DMS 273 (cell line): Measurements from ENCODE around the gene MYOZ1.
A peak's percentile ranks its signal among the peaks of the same experiment; 100 is the strongest.
"Not testable (repeated sequence)": the region's sequence is repeated elsewhere in the genome, so short reads cannot be mapped to it uniquely, and the experiment has no call there.

Source experiments
- DNase-seq: peaks from one replicate; lab custom pipeline; 2025; ENCODE audit not compliant: unreplicated experiment; lab: John Stamatoyannopoulos, UW

The MYOZ1 gene, protein sequence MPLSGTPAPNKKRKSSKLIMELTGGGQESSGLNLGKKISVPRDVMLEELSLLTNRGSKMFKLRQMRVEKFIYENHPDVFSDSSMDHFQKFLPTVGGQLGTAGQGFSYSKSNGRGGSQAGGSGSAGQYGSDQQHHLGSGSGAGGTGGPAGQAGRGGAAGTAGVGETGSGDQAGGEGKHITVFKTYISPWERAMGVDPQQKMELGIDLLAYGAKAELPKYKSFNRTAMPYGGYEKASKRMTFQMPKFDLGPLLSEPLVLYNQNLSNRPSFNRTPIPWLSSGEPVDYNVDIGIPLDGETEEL

DNA sequence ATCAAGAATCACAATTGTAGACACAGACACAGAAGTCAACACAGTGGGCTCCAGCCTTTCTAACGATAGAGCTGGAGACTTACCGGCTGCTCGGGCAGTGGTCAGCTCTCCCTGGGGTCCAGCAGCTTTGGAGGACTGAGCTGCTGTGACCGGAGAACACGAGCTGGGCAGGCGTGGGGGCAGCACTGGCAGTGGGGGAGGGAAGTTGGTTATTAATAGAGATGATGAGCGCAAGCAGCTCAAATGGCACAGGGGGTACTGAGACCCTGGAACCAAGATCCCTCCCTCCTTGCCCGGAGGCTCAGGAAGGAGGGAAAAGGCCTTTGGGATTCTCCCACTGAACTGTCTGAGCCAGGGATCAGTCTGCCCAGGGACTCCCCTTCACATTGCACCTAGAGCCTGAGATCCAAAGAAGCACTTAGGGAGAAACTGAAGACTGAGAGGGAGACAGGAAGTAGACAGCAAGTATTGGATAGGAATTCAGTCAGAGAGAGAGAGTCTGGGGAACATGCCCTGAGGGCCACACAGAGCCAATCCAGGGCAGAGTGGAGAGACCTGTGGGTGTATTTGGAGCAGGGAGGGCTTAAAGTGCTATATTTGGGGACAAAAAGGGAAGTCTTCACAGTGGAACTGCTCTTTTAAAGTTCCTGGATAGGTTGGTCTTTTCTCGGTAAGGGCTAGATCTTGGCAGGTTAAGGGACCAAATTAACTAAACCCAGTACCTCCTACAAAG is at the start of gene MYOZ1:
Gene MYOZ1, minus strand, starts transcription at position 147 of the 733 bp plus-strand sequence. CDS start 1,457 bp downstream, outside the sequence.
- no peak for DNase-seq

DNA sequence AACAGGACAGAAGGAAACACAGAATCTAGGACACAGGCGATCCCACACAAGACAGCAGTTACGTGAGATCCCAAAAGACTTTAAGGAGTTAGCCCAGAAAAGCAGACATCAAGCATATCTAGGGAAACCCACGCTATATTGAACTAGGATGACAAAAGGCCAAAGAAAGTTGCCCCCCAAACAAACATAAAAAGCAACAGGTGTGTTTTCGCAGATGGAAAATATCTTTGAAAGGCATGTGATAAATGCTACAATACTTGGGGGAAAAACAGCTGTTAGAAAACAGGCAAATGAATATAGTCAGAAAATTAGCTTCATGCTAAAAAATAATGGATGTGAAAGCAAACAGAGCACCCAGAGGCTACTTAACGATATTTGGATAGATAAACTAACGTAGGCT is 49.5 kb upstream of the MYOZ1 start:
- DNase-seq = not testable (repeated sequence)

DNA sequence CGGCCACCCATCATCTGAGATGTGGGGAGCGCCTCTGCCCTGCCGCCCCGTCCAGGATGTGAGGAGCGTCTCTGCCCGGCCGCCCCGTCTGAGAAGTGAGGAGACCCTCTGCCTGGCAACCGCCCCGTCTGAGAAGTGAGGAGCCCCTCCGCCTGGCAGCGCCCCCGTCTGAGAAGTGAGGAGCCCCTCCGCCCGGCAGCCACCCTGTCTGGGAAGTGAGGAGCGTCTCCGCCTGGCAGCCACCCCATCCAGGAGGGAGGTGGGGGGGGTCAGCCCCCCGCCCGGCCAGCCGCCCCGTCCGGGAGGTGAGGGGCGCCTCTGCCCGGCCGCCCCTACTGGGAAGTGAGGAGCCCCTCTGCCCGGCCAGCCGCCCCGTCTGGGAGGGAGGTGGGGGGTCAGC is 48.3 kb upstream of the MYOZ1 start:
- not testable (repeated sequence) for DNase-seq

DNA sequence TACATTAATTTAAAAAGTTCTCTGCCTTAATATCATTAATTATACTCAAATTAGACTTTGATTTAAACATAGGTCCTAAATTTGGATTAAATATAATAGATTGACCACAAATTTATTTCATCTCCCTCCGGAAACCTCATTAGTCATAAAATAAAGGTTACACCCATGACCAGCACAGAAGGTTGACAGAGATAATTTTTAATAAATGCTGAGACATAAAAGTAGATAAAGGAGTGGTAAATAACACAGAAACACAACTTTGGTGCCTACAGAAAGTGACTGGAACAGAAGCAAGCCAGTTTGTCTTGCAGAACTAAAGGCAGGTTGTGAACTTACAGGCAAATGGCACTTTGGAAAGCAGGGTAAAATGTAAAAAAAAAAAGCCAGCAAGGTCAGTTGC is 46.4 kb upstream of the MYOZ1 start:
- not testable (repeated sequence) for DNase-seq

DNA sequence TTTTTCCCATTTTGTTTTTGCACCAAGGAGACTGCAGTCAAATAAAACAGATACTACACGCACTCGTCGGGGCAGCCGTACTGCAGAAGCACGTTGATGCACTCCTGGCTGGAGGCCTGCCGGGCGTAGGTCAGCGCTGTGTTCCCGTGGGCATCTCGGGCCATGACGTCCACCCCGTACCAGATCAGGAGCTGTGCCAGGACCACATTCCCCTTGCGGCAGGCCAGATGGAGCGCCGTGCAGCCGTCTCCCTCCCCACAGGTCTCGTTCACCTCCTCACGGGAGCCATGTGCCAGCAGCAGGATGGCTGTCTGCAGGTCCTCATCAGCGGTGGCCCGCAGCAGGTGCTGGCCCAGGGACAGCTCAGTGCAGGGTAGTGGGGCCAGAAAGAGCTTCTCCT is 33.3 kb upstream of the MYOZ1 start:
- not testable (repeated sequence) for DNase-seq

DNA sequence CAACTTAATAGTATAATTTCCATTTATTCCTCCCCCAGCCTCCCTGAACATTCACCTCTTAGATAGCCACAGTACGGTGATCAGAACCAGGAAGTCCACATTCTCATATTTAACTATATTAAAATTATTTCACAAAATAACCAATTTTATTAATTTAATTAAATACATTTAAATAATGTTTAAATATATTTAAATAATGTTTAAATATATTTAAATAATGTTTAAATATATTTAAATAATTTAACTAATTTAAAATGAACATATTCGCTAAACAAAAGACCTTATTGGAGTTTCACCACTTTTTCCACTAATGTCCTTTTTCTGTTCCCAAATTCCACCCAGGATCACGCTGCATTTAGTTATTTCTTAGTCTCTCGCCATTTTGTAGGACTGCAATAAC is 27.1 kb upstream of the MYOZ1 start:
- DNase-seq = not testable (repeated sequence)

DNA sequence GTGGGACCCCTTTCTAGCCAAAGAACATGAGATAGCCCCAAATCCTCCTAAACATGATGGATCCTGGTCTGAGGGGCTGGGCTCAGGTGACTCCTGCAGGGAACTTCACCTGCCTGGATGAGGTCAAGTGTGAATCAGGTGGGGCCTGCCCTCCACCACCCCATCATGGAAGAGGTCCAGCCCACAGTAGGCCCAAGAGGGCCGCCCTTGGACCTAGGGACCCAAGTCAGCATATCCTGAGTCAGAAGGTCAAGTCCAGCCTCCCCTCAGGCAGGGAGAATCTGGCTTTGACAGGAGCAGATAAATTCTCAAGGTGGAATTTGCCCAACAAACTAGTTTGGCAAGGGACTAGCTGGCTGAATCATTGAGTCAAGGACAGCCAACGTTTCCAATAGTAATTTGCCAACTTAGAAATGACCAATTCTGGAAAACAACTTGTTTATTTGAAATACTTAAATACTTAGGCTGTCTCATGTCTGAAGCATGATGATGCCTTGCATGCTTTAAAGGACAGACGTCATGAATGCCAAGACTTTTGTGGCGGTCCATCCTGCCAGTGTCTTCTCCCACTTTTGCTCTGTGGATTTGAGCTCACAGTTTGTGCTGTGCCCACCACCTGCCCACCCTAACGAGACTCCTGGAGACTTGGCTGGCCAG is 25.0 kb upstream of the MYOZ1 start:
- DNase-seq = not testable (repeated sequence)

DNA sequence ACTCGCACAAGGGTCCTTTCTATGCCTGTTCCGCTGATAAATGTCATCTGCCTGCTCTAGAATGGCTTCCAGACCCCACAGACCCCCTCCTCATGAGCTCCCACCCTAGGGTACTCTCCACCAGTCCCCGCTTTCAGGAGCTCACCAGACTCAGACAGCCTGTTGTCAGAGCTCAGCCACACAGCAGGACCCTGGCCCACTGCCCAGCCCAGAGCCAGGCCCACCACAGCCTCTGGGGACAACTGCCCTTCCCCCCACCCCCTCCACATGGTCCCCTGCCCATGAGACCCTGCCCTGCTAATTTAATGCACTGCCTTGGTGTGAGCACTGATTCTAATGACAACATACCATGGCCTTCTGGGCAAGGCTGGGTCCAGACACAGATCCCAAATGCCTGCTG is 24.3 kb upstream of the MYOZ1 start:
- not testable (repeated sequence) for DNase-seq

DNA sequence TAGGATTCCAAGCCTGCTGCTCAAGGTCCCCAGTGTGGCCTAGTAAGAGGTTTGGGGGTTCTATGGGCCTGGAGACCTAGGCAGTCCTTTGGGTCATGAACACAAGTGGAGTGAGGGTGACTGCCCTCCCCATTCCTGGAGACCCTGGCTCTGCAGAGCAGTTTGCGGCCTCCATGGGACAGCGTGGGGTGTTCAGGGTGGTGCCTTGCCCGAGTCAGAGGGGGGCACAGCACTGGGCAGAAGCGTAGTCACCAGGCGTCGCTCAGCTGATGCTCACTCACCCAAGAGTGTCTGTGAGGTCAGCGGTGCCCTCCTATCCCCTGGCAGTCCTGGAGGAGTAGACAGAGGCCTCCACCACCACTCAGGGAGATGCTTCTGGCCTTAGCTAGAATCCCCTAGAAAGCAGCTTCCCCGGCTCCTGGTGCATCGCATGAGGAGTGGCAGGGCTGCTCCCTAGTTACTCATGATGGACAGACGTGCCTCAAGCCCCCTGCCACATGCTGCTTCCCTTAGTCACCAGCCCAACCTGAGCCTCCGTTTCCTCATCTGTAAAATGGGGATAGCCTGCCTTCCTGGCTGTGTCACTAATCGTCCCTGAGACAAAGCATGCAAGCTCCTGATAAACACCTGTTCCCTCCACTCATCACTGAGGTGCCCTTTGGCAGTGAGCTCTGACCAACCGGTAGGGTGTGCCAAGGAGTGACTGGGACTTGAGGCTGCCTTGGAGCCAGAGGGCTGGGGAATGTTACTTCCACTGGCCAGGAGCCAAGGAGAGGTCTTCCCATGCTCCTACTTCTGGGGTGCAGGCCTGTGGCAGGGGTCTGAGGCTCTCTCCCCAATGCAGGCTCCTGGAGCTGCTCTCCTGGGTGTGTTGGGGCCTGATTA is 23.1 kb upstream of the MYOZ1 start:
- peak; percentile 11 for DNase-seq

DNA sequence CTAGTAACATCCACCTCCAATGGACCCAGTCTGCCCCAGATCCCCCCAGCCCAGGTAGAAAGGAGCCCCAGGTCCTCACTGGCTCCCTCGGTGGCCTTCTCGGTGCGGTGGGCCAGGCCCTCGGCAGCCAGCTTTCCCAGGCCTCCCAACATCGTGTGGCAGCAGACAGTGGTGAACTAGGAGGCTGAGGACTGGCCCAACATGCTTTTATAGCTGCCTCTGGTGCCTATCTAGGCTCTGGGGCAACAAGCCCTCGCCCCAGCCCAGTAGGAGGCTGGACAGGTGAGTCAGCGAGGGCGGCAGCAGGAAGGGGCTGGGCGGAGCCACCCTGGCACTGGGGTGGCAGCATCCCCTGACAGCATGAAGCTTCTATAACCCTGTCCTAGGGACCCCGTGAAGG is 22.3 kb upstream of the MYOZ1 start:
- DNase-seq = not testable (repeated sequence)

DNA sequence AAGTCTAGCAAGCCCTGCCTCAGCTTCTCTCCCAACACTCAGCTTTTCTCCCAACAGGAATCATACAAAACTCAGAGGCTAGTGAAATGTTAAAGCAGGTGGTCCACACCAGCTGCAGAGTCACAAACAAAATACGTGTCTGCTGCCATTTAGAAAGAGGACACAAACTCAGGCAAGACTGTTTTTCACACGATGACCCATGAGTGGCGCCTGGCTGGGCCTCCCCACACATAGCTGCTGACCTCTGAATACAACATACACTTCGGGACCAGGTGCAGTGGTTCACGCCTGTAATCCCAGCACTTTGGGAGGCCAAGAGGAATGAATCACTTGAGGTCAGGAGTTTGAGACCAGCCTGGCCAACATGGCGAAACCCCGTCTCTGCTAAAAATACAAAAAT is 21.4 kb upstream of the MYOZ1 start:
- DNase-seq = not testable (repeated sequence)

DNA sequence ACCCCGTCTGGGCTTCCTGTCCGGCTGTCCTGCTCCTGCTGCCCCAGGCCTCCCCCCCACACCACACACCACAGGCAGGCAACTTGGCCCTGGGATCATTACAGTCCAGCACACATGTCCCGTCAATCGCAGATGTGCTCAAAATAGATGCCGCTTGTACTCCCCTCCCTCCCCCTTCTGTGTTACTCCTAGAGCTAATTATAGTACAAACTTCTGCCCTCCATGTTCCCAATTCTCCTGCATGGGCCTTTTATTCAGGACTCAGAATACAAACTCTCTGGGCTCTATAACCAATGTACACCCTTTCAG is 14.7 kb upstream of the MYOZ1 start, which contains the start of gene SYNPO2L:
Gene SYNPO2L, minus strand, starts transcription at position 40 of the 309 bp plus-strand sequence. CDS start 107 bp downstream, outside the sequence.
- DNase-seq = no peak

DNA sequence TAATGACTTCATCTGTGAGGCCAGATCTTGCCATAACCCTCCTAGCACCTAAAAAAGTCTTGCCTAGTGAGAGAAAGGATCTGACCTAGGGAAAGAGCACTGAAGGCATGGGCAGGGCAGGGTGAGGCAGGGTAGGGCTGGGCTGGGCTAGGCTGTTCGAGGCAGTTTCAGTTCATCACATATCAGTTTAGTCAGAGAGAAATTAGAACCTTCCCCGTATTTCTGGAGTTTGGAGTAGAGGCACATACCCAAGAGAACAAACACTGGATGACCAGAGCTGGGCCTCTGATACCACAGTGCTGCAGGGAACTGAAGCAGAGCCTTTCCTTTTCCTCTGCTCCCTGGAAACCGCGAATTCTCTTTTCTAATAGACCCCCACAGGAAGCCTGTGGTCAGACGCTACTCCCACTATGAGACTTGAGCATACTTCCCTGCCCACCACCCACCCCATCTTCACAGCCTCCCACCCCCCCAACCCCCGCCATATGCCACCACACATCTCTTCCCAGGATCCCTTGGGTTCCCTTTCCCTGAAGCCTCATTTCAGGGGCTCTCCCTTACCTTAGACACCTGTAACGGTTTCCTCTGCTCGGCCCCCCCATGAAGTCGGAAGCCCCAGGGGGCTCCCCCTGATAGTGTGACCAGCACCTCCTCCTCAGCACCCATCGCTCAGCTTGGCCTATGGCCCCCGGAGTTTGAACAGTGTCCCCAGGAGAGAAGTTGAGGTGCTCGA is 14.1 kb upstream of the MYOZ1 start:
- no peak for DNase-seq

DNA sequence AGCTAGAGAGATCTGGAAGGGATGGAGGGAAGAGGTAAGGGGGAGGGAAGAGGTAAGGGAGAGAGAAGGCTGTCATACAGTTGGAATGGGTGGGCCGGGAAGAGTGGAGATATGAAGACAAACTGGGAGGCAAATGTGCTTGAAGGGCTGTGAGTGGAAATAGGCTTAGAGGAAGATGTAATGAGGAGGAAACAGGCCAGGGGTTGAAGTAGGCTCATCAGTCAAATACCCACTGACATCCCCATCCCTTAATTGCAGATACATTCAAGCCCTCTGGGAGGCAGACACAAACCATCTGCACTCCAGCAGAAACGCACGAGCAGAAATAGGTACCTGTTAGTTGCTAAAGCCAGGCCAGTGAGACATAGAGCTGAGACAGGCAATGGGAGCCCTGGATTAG is 12.4 kb upstream of the MYOZ1 start:
- DNase-seq = peak; percentile 41

DNA sequence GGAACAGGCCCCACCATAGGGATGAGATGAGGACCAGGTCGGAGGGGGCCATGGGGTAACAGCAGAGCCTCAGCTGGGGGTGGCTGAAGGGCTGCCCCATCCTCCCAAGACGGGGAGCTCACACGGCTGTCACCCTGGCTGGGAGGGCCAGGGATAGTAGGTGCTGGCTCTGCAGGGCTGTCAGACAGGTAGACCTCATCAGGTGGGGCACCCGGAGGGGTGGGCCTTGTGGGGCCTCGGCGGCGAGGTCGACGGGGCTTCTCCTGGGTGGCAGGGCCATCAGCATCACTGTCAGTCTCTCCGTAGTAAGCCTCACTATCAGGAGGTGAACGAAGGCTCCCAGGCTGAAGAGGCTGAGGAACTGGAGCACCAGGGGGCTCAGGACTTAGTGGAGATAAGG is 11.9 kb upstream of the MYOZ1 start:
- DNase-seq = no peak

DNA sequence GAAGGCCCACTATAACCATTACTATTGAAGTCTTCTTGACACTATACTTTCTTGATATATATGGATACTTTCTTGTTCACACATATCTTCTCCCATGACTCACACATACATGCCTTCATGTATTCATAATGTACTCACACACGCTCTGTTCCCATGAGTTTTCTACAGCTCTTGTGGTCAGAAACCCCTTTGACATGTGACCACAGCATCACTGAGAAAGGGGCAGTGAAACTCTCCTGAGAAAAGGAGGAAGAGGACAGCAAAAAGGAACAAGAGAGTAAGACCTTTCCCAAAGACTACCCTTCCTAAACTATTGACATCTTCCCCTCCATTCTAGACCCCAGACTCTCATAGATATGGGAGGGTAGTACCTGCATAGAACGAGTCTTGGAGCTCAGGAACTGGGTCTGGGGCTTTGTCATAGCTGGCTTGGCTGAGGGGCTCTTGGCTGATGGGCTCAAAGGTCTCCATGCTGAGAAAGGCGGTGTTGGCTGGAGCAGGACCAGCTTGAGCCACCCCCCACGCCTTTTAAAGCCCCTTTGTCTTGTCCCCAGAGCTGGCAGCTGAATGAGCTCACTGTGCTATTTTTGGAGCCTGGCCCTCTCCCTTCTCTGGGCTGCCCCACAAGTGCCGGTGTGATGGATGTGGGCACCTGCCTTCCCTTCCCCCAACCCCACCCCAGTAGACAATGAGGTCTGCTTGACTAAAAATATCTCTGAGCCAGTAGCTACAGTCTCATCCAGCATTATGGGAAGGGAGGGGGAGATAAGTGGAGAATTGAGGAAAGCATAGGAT is 9.5 kb upstream of the MYOZ1 start:
- no peak for DNase-seq

DNA sequence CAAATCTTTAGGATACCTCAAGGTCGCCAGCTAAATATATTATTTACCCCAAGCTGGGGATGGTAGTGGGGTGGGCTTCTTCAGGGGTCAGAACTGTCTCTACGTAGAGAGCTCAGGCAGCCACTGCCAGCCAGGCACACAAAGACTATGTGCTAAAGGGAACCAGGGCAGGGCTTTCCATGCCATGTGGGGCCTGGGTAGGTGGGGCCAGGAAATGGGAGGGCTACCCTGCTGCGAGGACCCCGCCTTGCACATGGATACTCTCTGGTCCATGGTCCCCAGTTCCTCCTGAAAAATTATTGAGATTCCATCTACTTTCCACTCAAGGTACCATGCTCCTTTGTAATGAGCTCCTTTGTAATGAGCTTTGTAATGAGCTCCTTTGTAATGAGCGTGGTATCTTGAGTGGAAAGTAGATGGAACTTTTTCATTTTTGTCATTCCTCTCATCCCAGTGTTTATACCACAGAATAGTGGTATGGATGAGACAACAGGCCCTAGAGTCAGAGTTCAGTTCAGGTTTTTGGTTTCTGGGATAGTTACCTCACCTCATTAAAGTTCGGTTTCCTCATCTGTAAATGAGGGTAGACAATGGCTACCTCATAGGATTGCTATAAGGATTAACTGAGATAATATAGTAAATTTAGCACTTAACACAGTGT is 8.7 kb upstream of the MYOZ1 start:
- no peak for DNase-seq

DNA sequence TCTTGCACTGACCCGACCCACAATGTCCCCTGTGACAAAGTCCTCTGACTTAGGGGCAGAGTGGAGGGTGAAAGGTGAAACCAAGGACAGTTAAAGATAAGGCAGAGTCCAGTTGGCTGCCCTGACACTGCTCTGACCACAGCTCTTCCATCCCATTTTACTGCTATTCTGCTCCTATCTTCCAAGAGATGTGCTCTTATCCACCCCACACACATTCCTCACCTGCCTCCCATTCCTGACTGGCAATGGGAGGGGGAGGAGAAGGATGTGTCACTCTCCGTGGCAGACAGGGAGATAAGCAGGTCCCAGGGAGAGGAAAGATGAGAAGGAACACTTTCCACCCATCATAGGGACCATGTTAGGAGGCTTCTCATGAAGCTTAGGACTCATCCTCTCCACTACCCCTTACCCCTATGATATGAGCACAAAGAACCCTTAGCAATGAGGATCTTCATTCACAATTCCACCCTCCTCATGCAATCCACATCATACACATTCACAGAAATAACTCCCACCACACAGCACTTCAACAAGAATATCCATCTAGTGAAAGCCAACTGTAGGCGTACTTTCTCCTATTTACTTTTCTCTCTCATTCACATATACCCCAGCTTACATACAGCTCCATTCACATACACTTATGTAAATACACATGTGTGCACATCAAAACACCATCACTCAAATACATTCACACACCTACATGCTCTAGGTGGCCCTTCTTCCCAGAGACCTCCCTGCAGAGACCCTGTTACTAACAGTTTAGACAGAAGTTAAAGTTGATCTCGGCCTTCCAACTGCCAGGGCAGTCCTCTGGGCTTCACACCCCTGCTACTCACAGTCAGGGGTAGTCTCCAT is 7.9 kb upstream of the MYOZ1 start:
- no peak for DNase-seq
